ENCODE measurements around the gene PRPF8.
A peak's percentile ranks its signal among the peaks of the same experiment; 100 is the strongest.
"Not testable (repeated sequence)": the region's sequence is repeated elsewhere in the genome, so short reads cannot be mapped to it uniquely, and the experiment has no call there.

Gene PRPF8

GRCh38 chr17:1716076-1716911, 31.6 kb upstream of the PRPF8 start:
- peak; percentile 100 for DNase-seq

GRCh38 chr17:1715803-1716075, 31.1 kb upstream of the PRPF8 start:
- DNase-seq = no peak

- peak; percentile 49 for DNase-seq
These were observed 30.5 kb upstream of the PRPF8 start for GRCh38 chr17:1714980-1715802.

GRCh38 chr17:1714427-1714979, 29.8 kb upstream of the PRPF8 start:
- DNase-seq = no peak

GRCh38 chr17:1713878-1714426, 29.3 kb upstream of the PRPF8 start:
- DNase-seq = no peak

GRCh38 chr17:1713160-1713877, 28.7 kb upstream of the PRPF8 start:
- no peak for DNase-seq

- no peak for DNase-seq
These were observed 27.6 kb upstream of the PRPF8 start for GRCh38 chr17:1712271-1712670.

GRCh38 chr17:1711804-1712203, 27.1 kb upstream of the PRPF8 start:
- no peak for DNase-seq

GRCh38 chr17:1710807-1711553, 26.3 kb upstream of the PRPF8 start:
- no peak for DNase-seq

- DNase-seq = no peak
These were observed 25.5 kb upstream of the PRPF8 start, which contains the start of gene TLCD2 for GRCh38 chr17:1709971-1710806. Gene TLCD2, minus strand, starts transcription at chr17:1710377. Its CDS starts 135 bp downstream, at chr17:1710242.

- DNase-seq = no peak
These were observed 24.8 kb upstream of the PRPF8 start for GRCh38 chr17:1709403-1709951.

GRCh38 chr17:1708791-1709346, 24.2 kb upstream of the PRPF8 start:
- not testable (repeated sequence) for DNase-seq

- DNase-seq = no peak
These were observed 22.4 kb upstream of the PRPF8 start for GRCh38 chr17:1707107-1707506.

- DNase-seq = no peak
These were observed 20.3 kb upstream of the PRPF8 start for GRCh38 chr17:1705004-1705403.

GRCh38 chr17:1703063-1703462, 18.4 kb upstream of the PRPF8 start:
- DNase-seq = no peak

- not testable (repeated sequence) for DNase-seq
These were observed 15.2 kb upstream of the PRPF8 start for GRCh38 chr17:1699891-1700290.

GRCh38 chr17:1697681-1698080, 13.0 kb upstream of the PRPF8 start:
- DNase-seq = no peak

- no peak for DNase-seq
These were observed 10.7 kb upstream of the PRPF8 start for GRCh38 chr17:1695365-1695764.

- no peak for DNase-seq
These were observed 8.7 kb upstream of the PRPF8 start for GRCh38 chr17:1693339-1693738.

GRCh38 chr17:1690544-1691221, 6.0 kb upstream of the PRPF8 start:
- DNase-seq = no peak

Measured in activated CD4-positive, alpha-beta T cell treated with anti-CD3 and anti-CD28 coated beads, Interleukin-2, amount 50 U/mL, for 16 hours (primary cell).